DMS114 treated with DMSO at 0.1 percent for 48 hours (cell line): ENCODE measurements around the gene TSHB.

Experiments used
- DNase-seq: peaks from one replicate; lab custom pipeline; 2025; ENCODE audit not compliant: unreplicated experiment; lab: John Stamatoyannopoulos, UW

TSHB gene

GRCh38 chr1:115059316-115059715, 29.7 kb downstream of the TSHB start:
- DNase-seq = no peak

GRCh38 chr1:115060501-115060900, 30.9 kb downstream of the TSHB start:
- DNase-seq = no peak

GRCh38 chr1:115062542-115063004, 32.9 kb downstream of the TSHB start:
- DNase-seq = no peak

GRCh38 chr1:115063228-115063901, 33.7 kb downstream of the TSHB start:
- no peak for DNase-seq

- DNase-seq = no peak
Observed at GRCh38 chr1:115064461-115064860, 34.8 kb downstream of the TSHB start.

- no peak for DNase-seq
Observed at GRCh38 chr1:115065021-115065420, 35.4 kb downstream of the TSHB start.

- no peak for DNase-seq
Observed at GRCh38 chr1:115067161-115067859, 37.7 kb downstream of the TSHB start.

- no peak for DNase-seq
Observed at GRCh38 chr1:115068826-115069585, 39.4 kb downstream of the TSHB start.

GRCh38 chr1:115069659-115070308, 40.2 kb downstream of the TSHB start:
- DNase-seq = no peak

GRCh38 chr1:115071012-115071664, 41.5 kb downstream of the TSHB start:
- DNase-seq = no peak

GRCh38 chr1:115073298-115074087, 43.9 kb downstream of the TSHB start:
- no peak for DNase-seq

GRCh38 chr1:115074839-115075534, 45.4 kb downstream of the TSHB start:
- DNase-seq = no peak

- DNase-seq = no peak
Observed at GRCh38 chr1:115076384-115076915, 46.8 kb downstream of the TSHB start.

GRCh38 chr1:115077286-115077983, 47.8 kb downstream of the TSHB start:
- DNase-seq = no peak

- no peak for DNase-seq
Observed at GRCh38 chr1:115077984-115078330, 48.3 kb downstream of the TSHB start.

GRCh38 chr1:115078708-115079107, 49.1 kb downstream of the TSHB start:
- DNase-seq = no peak

GRCh38 chr1:115082949-115083348, 53.3 kb downstream of the TSHB start:
- no peak for DNase-seq
